Measurements from ENCODE around the gene GATM. TPM values are rescaled to one million over a fixed set of nuclear protein-coding genes. Genes with fewer than 3 reads are reported as not detected.

Gene GATM
- total RNA-seq, 1 experiment from 2014 or later: 1.6 TPM

DNA sequence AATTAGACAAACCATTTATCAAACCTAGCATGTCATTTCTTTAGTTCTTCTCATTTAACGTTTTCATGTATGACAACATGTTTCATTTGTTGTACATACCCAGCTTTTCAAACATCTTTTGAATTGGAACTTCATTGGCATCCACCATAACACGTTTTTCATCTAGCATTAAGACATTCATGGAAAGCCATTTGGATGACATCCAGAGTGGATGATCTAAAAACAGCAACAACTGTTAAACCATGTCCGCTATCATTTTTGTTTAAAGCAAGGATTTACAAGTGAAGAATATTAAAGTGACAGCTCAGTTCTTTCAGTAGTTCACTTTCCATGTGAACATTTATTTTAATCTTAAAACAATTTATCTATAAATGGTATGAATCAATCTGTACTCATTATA lies 14.5 kb downstream of the GATM start:
- POLR2A ChIA-PET: interaction anchor here (0.6 to 1.3 kb wide), 3 partner anchors 10 to 59 kb away, joined by 3 to 5 read pairs (median 3); no protein-coding TSS in a partner anchor
- DNase-seq (ENCODE audit: unreplicated experiment): no peak
- no peaks in the 10 kb centered on the region for H3K27me3 Mint-ChIP-seq (ENCODE audit: insufficient read depth, unreplicated experiment)

DNA sequence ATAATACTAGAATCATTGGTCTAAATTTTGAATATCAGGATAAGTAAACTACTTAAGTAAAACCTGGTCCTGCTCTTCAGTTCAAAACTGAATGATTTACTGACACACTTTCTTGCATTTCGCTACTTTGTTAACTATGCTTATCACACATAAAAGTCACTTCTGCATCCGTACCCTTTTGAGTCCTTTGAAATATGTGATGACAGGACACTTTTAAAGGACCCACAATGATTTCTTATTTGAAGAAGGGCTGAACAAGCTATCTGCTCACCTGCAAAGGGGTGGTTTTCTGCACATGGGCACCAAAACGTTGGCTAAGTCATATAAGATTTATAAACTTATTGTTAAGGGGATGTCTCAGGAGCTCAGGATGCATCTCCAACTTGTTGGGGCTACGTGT lies 15.0 kb downstream of the GATM start:
- intact Hi-C loops (cut with micrococcal nuclease): no loop called here
- ChIA-PET CTCF (interaction anchor here (1.4 kb wide), 1 partner anchor 13 kb away, joined by 3 read pairs; no protein-coding TSS in a partner anchor), POLR2A (interaction anchor here (0.6 to 1.3 kb wide), 5 partner anchors 10 to 60 kb away, joined by 3 to 5 read pairs (median 3); no protein-coding TSS in a partner anchor)
- Mint-ChIP-seq H3K36me3 (ENCODE audit: insufficient read depth, unreplicated experiment) (no peaks in the 10 kb centered on the region), H3K4me1 (ENCODE audit: insufficient read depth, unreplicated experiment) (no peaks in the 10 kb centered on the region), H3K27me3 (ENCODE audit: insufficient read depth, unreplicated experiment) (no peaks in the 10 kb centered on the region), H3K4me3 (ENCODE audit: unreplicated experiment) (no peak overlapping the region), H3K27ac (ENCODE audit: low read depth, unreplicated experiment) (no peak overlapping the region), H3K9me3 (ENCODE audit: unreplicated experiment) (no peaks in the 10 kb centered on the region)
- BruUV-seq (replicated peaks): no TSS peak
- no peak for DNase-seq (ENCODE audit: unreplicated experiment)
- no peak for TF ChIP-seq CTCF (IDR thresholded peaks at IDR 0.05; ENCODE audit: unreplicated experiment)

More for the DNA sequence above, 14.5 kb downstream of the GATM start:
- Mint-ChIP-seq H3K9me3 (ENCODE audit: unreplicated experiment) (no peaks in the 10 kb centered on the region), H3K36me3 (ENCODE audit: insufficient read depth, unreplicated experiment) (no peaks in the 10 kb centered on the region), H3K4me1 (ENCODE audit: insufficient read depth, unreplicated experiment) (no peaks in the 10 kb centered on the region), H3K27ac (ENCODE audit: low read depth, unreplicated experiment) (no peak overlapping the region), H3K4me3 (ENCODE audit: unreplicated experiment) (no peak overlapping the region)
- intact Hi-C loops (cut with micrococcal nuclease): no loop called here
- CTCF ChIA-PET: interaction anchor here (1.4 kb wide), 1 partner anchor 13 kb away, joined by 3 read pairs; no protein-coding TSS in a partner anchor
- no peak for TF ChIP-seq CTCF (IDR thresholded peaks at IDR 0.05; ENCODE audit: unreplicated experiment)
- BruUV-seq (replicated peaks): no TSS peak

- ChIA-PET CTCF (interaction anchor here (0.6 to 1.4 kb wide), 3 partner anchors 14 to 55 kb away, joined by 3 to 4 read pairs (median 3); no protein-coding TSS in a partner anchor), POLR2A (interaction anchor here (1.0 kb wide), 1 partner anchor 10 kb away, joined by 3 read pairs; no protein-coding TSS in a partner anchor)
- Mint-ChIP-seq H3K4me1 (ENCODE audit: insufficient read depth, unreplicated experiment) (no peaks in the 10 kb centered on the region), H3K9me3 (ENCODE audit: unreplicated experiment) (no peaks in the 10 kb centered on the region), H3K27me3 (ENCODE audit: insufficient read depth, unreplicated experiment) (no peaks in the 10 kb centered on the region), H3K27ac (ENCODE audit: low read depth, unreplicated experiment) (no peak overlapping the region), H3K36me3 (ENCODE audit: insufficient read depth, unreplicated experiment) (no peaks in the 10 kb centered on the region), H3K4me3 (ENCODE audit: unreplicated experiment) (no peak overlapping the region)
- intact Hi-C loops (cut with micrococcal nuclease): no loop called here
- no peak for DNase-seq (ENCODE audit: unreplicated experiment)
- no TSS peak for BruUV-seq (replicated peaks)
- no peak for TF ChIP-seq CTCF (IDR thresholded peaks at IDR 0.05; ENCODE audit: unreplicated experiment)
Measured at GRCh38 chr15:45362419-45362818, 15.9 kb downstream of the GATM start.

GRCh38 chr15:45361878-45362277 lies 16.5 kb downstream of the GATM start:
- ChIA-PET POLR2A (no interaction called here), CTCF (interaction anchor here (0.6 to 0.8 kb wide), 2 partner anchors 17 to 54 kb away, joined by 3 to 4 read pairs; no protein-coding TSS in a partner anchor)
- H3K27me3 Mint-ChIP-seq (ENCODE audit: insufficient read depth, unreplicated experiment): no peaks in the 10 kb centered on the region
- H3K4me3 Mint-ChIP-seq (ENCODE audit: unreplicated experiment): no peak overlapping the region
- no peak overlapping the region for H3K27ac Mint-ChIP-seq (ENCODE audit: low read depth, unreplicated experiment)
- intact Hi-C loops (cut with micrococcal nuclease): no loop called here
- no TSS peak for BruUV-seq (replicated peaks)
- H3K9me3 Mint-ChIP-seq (ENCODE audit: unreplicated experiment): no peaks in the 10 kb centered on the region
- no peak for DNase-seq (ENCODE audit: unreplicated experiment)
- no peaks in the 10 kb centered on the region for H3K4me1 Mint-ChIP-seq (ENCODE audit: insufficient read depth, unreplicated experiment)
- TF ChIP-seq CTCF (IDR thresholded peaks at IDR 0.05; ENCODE audit: unreplicated experiment): no peak
- H3K36me3 Mint-ChIP-seq (ENCODE audit: insufficient read depth, unreplicated experiment): no peaks in the 10 kb centered on the region

Measured in MCF 10A (cell line).